Activated CD8-positive, alpha-beta T cell treated with anti-CD3 and anti-CD28 coated beads, Interleukin-2, amount 10 ng/mL, durations not matched to agents 7 days and 5 days (primary cell): Measurements from ENCODE around the gene PDCD1LG2. TPM values are rescaled to one million over a fixed set of nuclear protein-coding genes. Genes with fewer than 3 reads are reported as not detected.
"Not testable (repeated sequence)": the region's sequence is repeated elsewhere in the genome, so short reads cannot be mapped to it uniquely, and the experiment has no call there.

Source experiments
- ATAC-seq: fragments of 150-1000 bp; cut with Tn5 transposase; one replicate; pipeline ENCODE4 v1.10.0; 2021; ENCODE audit warnings: moderate library complexity
- CTCF ChIA-PET: fragments of 350-600 bp; sonication (Branson Sonifier 250); formaldehyde crosslinking; loops from one replicate; lab custom pipeline; 2021; ENCODE audit warnings: antibody characterized with exemption; lab: Charles Lee
- POLR2A ChIA-PET: fragments of 350-600 bp; sonication (Branson Sonifier 250); formaldehyde crosslinking; loops from one replicate; lab custom pipeline; 2021; ENCODE audit warnings: antibody characterized with exemption; lab: Charles Lee
- DNase-seq: peaks from one replicate; pipeline ENCODE4 v3.0.0-alpha.2; 2020
- H3K27ac Mint-ChIP-seq: one replicate; pipeline ENCODE4 v1.8.0; 2021; ENCODE audit warnings: mild to moderate bottlenecking, mixed read lengths
- H3K27me3 Mint-ChIP-seq: one replicate; pipeline ENCODE4 v1.8.0; 2021; ENCODE audit warnings: low read depth, mixed read lengths
- H3K36me3 Mint-ChIP-seq: one replicate; pipeline ENCODE4 v1.8.0; 2021; ENCODE audit warnings: low read depth, mixed read lengths
- H3K4me1 Mint-ChIP-seq: one replicate; pipeline ENCODE4 v1.8.0; 2021; ENCODE audit warnings: low read depth, mixed read lengths
- H3K4me3 Mint-ChIP-seq: one replicate; pipeline ENCODE4 v1.8.0; 2021; ENCODE audit warnings: mild to moderate bottlenecking, mixed read lengths
- H3K9me3 Mint-ChIP-seq: one replicate; pipeline ENCODE4 v1.8.0; 2022; ENCODE audit warnings: mixed read lengths; ENCODE audit not compliant: insufficient read depth
- total RNA-seq, 2 experiments: library from RNA; stranded (reverse); gene quantifications; one replicate each; pipeline ENCODE4 v1.2.3, GENCODE V29; 2021

The PDCD1LG2 gene
- under 1 TPM; 0.55 TPM for total RNA-seq

GRCh38 chr9:5510360-5510931 is at the start of gene PDCD1LG2:
PDCD1LG2 (plus strand) TSS chr9:5510531; CDS start chr9:5522547, 12,016 bp downstream.
- Mint-ChIP-seq H3K4me1 (peaks cover 40% of the 10 kb centered on the region), H3K27me3 (no peaks in the 10 kb centered on the region), H3K27ac (peak within 1 kb of the TSS; percentile 87), H3K36me3 (no peaks in the 10 kb centered on the region), H3K9me3 (peaks cover 2% of the 10 kb centered on the region), H3K4me3 (peak within 1 kb of the TSS; percentile 68)
- ChIA-PET POLR2A (interaction anchor here (0.6 to 1.6 kb wide), 8 partner anchors 8 to 76 kb away, joined by 3 to 6 read pairs (median 4); no protein-coding TSS in a partner anchor), CTCF (interaction anchor here (0.6 to 3.0 kb wide), 15 partner anchors 8 to 324 kb away, joined by 3 to 15 read pairs (median 3); partner anchors contain the start of gene CD274)
- peak; percentile 68 for ATAC-seq
- peak; percentile 35 for DNase-seq

GRCh38 chr9:5464831-5465330 is 45.5 kb upstream of the PDCD1LG2 start:
- H3K27me3 Mint-ChIP-seq, ATAC-seq, DNase-seq, H3K9me3 Mint-ChIP-seq, H3K27ac Mint-ChIP-seq, H3K4me1 Mint-ChIP-seq, H3K4me3 Mint-ChIP-seq: not testable (repeated sequence)
- POLR2A ChIA-PET: interaction anchor here (1.1 kb wide), 1 partner anchor 46 kb away, joined by 3 read pairs; the partner anchor contains the start of gene PDCD1LG2
- peaks cover 35% of the 10 kb centered on the region for H3K36me3 Mint-ChIP-seq
- CTCF ChIA-PET: interaction anchor here (1.0 to 1.1 kb wide), 2 partner anchors 15 to 27 kb away, joined by 3 to 4 read pairs; partner anchors contain the start of genes CD274 and PLGRKT

- no peak overlapping the region for H3K4me3 Mint-ChIP-seq
These were observed 44.3 kb upstream of the PDCD1LG2 start for GRCh38 chr9:5466005-5466404.

GRCh38 chr9:5466766-5467165 is 43.6 kb upstream of the PDCD1LG2 start:
- CTCF ChIA-PET: interaction anchor here (0.7 to 1.7 kb wide), 5 partner anchors 16 to 283 kb away, joined by 4 to 7 read pairs (median 4); partner anchors contain the start of gene CD274
- POLR2A ChIA-PET: no interaction called here
- no peak overlapping the region for H3K27ac Mint-ChIP-seq
- no peak for ATAC-seq
- H3K4me3 Mint-ChIP-seq: no peak overlapping the region
- H3K27me3 Mint-ChIP-seq: no peaks in the 10 kb centered on the region
- H3K4me1 Mint-ChIP-seq: no peaks in the 10 kb centered on the region
- H3K9me3 Mint-ChIP-seq: no peaks in the 10 kb centered on the region
- H3K36me3 Mint-ChIP-seq: peaks cover 32% of the 10 kb centered on the region
- DNase-seq: no peak

More at GRCh38 chr9:5466005-5466404, 44.3 kb upstream of the PDCD1LG2 start:
- H3K27ac Mint-ChIP-seq: no peak overlapping the region
- ATAC-seq (no peak), DNase-seq (no peak)
- no peaks in the 10 kb centered on the region for H3K9me3 Mint-ChIP-seq
- ChIA-PET CTCF (interaction anchor here (1.2 to 1.7 kb wide), 2 partner anchors 123 to 134 kb away, joined by 4 to 7 read pairs; no protein-coding TSS in a partner anchor), POLR2A (no interaction called here)
- H3K36me3 Mint-ChIP-seq: peaks cover 32% of the 10 kb centered on the region
- H3K4me1 Mint-ChIP-seq: no peaks in the 10 kb centered on the region
- no peaks in the 10 kb centered on the region for H3K27me3 Mint-ChIP-seq

- H3K27me3 Mint-ChIP-seq: no peaks in the 10 kb centered on the region
- ChIA-PET POLR2A (no interaction called here), CTCF (interaction anchor here (0.8 kb wide), 1 partner anchor 121 kb away, joined by 3 read pairs; no protein-coding TSS in a partner anchor)
- no peak for DNase-seq
- H3K36me3 Mint-ChIP-seq: peaks cover 20% of the 10 kb centered on the region
- H3K4me1 Mint-ChIP-seq: no peaks in the 10 kb centered on the region
- no peak overlapping the region for H3K4me3 Mint-ChIP-seq
- no peak overlapping the region for H3K27ac Mint-ChIP-seq
- ATAC-seq: no peak
- no peaks in the 10 kb centered on the region for H3K9me3 Mint-ChIP-seq
These were observed 41.5 kb upstream of the PDCD1LG2 start for GRCh38 chr9:5468850-5469249.

GRCh38 chr9:5470122-5470521 is 40.2 kb upstream of the PDCD1LG2 start:
- POLR2A ChIA-PET: no interaction called here
- CTCF ChIA-PET: no interaction called here
- Mint-ChIP-seq H3K4me1 (no peaks in the 10 kb centered on the region), H3K27ac (no peak overlapping the region), H3K27me3 (no peaks in the 10 kb centered on the region), H3K9me3 (no peaks in the 10 kb centered on the region), H3K36me3 (peaks cover 15% of the 10 kb centered on the region), H3K4me3 (no peak overlapping the region)
- ATAC-seq: no peak
- no peak for DNase-seq

GRCh38 chr9:5470816-5471215 is 39.5 kb upstream of the PDCD1LG2 start:
- Mint-ChIP-seq H3K27ac (no peak overlapping the region), H3K36me3 (peaks cover 9% of the 10 kb centered on the region), H3K4me3 (no peak overlapping the region), H3K4me1 (no peaks in the 10 kb centered on the region), H3K9me3 (no peaks in the 10 kb centered on the region), H3K27me3 (no peaks in the 10 kb centered on the region)
- DNase-seq: no peak
- POLR2A ChIA-PET: no interaction called here
- CTCF ChIA-PET: interaction anchor here (1.0 kb wide), 1 partner anchor 21 kb away, joined by 3 read pairs; the partner anchor contains the start of gene CD274
- no peak for ATAC-seq

DNA sequence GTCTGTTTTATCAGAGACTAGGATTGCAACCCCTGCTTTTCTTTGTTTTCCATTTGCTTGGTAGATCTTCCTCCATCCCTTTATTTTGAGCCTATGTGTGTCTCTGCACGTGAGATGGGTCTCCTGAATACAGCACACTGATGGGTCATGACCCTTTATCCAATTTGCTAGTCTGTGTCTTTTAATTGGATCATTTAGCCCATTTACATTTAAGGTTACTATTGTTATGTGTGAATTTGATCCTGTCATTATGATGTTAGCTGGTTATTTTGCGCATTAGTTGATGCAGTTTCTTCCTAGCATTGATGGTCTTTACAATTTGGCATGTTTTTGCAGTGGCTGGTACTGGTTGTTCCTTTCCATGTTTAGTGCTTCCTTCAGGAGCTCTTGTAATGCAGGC is 34.7 kb upstream of the PDCD1LG2 start:
- CTCF ChIA-PET, H3K4me3 Mint-ChIP-seq, H3K9me3 Mint-ChIP-seq, H3K27ac Mint-ChIP-seq, ATAC-seq, DNase-seq, H3K4me1 Mint-ChIP-seq, H3K36me3 Mint-ChIP-seq, H3K27me3 Mint-ChIP-seq, POLR2A ChIA-PET: not testable (repeated sequence)

GRCh38 chr9:5478206-5478605 is 32.1 kb upstream of the PDCD1LG2 start:
- no peak for ATAC-seq
- ChIA-PET CTCF (no interaction called here), POLR2A (no interaction called here)
- H3K27ac Mint-ChIP-seq: peak overlapping the region; percentile 31
- DNase-seq: no peak
- no peaks in the 10 kb centered on the region for H3K9me3 Mint-ChIP-seq
- no peak overlapping the region for H3K4me3 Mint-ChIP-seq
- peaks cover 3% of the 10 kb centered on the region for H3K36me3 Mint-ChIP-seq
- no peaks in the 10 kb centered on the region for H3K4me1 Mint-ChIP-seq
- no peaks in the 10 kb centered on the region for H3K27me3 Mint-ChIP-seq

- Mint-ChIP-seq H3K27ac (no peak overlapping the region), H3K4me1 (no peaks in the 10 kb centered on the region), H3K36me3 (peaks cover 3% of the 10 kb centered on the region), H3K9me3 (no peaks in the 10 kb centered on the region), H3K27me3 (no peaks in the 10 kb centered on the region), H3K4me3 (no peak overlapping the region)
- DNase-seq (no peak), ATAC-seq (no peak)
- ChIA-PET POLR2A (no interaction called here), CTCF (interaction anchor here (1.1 to 2.0 kb wide), 2 partner anchors 109 to 120 kb away, joined by 3 to 10 read pairs; no protein-coding TSS in a partner anchor)
These were observed 30.2 kb upstream of the PDCD1LG2 start for GRCh38 chr9:5479994-5480694.

GRCh38 chr9:5480919-5481318 is 29.4 kb upstream of the PDCD1LG2 start:
- ChIA-PET POLR2A (no interaction called here), CTCF (no interaction called here)
- ATAC-seq (no peak), DNase-seq (no peak)
- Mint-ChIP-seq H3K27ac (no peak overlapping the region), H3K4me3 (no peak overlapping the region), H3K9me3 (no peaks in the 10 kb centered on the region), H3K4me1 (no peaks in the 10 kb centered on the region), H3K36me3 (peaks cover 3% of the 10 kb centered on the region), H3K27me3 (no peaks in the 10 kb centered on the region)
